Nucleus accumbens (tissue), 56 donors: ENCODE results near the gene ATP1A1.

ENCODE experiments used
- DNase-seq, 56 donors: peaks; one replicate each; lab custom pipeline; 2025; lab: John Stamatoyannopoulos, UW

The ATP1A1 gene

GRCh38 chr1:116372651-116373430 is at the start of gene ATP1A1:
ATP1A1 (plus strand) TSS chr1:116373244; CDS start chr1:116373512, 268 bp downstream.
- DNase-seq, result peak; percentile 27 to 98 (median 90)

DNA sequence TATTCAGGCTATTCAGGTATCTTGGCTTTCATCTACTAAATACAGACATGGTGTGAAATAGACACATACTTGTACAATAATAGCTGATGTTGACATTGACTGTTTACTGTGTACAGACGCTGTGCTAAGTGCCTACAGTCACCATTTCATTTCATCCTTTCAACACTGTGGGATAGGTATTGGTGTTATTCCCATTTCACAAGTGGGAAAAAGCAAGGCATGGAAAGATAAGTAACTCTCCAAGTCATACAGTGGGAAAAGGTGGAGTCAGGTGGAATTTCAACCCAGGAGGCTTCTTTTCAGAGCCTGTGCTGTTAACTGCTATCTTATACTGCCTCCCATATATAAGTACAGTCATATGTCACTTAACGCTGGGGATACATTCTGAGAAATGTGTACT is 49.6 kb upstream of the ATP1A1 start:
- DNase-seq, result no peak

DNA sequence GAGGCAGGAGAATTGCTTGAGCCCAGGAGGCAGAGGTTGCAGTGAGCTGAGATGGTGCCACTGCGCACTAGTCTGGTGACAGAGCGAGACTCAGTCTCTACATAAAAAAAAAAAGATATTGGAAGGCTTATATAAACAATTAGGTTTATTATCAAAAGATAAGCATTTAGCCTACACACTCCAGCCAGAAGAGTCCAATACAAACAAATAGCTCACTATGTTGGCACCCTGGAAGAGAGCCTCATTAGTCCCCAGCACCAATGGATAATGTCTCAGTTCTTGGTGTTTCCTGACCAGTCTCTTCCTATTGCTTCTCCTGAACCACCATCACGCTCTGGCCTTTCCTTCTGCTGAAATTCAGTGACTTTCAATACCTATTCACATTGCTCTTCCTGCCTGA is 48.6 kb upstream of the ATP1A1 start:
- no peak for DNase-seq

GRCh38 chr1:116325104-116325503 is 47.9 kb upstream of the ATP1A1 start:
- DNase-seq, result no peak

DNA sequence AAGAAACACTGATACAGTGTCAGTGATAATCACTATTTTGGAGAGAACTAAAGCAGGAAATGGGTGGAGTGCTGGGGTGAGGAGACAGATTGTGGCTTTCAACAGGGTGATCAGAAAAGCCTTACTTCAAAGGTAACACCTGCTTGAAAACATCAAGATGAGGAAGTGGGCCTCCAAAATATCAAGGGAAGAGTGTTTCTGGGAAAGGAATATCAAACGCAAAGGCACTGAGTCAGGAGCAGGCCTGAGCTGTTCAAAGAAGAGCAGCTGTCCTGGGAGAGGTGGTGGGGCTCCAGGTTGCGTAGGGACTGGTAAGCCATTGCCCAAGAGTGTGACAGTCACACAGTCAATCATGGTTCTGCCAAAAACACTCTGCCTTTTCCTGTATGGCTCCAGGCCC is 47.1 kb upstream of the ATP1A1 start:
- DNase-seq, result no peak

- no peak for DNase-seq
Observed at GRCh38 chr1:116326486-116326885, 46.6 kb upstream of the ATP1A1 start.

DNA sequence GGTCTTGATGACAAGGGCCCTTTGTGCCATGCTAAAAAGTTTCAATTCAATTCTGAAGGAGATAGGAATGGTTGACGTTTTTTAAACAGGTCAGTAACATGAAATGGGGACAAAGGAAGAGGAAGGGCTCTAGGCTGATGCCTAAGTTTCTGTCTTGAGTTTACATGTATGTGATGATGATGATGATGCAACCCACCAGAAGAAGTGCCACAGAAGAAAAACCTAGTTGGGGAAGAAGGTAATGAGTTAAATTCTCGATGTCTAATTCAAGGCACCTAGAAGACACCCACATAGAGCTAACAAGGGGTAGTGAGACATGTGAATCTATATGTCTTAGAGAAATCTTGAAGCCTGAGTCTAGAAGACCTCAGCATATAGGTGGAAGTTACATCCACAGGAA is 44.4 kb upstream of the ATP1A1 start:
- DNase-seq, result no peak

DNA sequence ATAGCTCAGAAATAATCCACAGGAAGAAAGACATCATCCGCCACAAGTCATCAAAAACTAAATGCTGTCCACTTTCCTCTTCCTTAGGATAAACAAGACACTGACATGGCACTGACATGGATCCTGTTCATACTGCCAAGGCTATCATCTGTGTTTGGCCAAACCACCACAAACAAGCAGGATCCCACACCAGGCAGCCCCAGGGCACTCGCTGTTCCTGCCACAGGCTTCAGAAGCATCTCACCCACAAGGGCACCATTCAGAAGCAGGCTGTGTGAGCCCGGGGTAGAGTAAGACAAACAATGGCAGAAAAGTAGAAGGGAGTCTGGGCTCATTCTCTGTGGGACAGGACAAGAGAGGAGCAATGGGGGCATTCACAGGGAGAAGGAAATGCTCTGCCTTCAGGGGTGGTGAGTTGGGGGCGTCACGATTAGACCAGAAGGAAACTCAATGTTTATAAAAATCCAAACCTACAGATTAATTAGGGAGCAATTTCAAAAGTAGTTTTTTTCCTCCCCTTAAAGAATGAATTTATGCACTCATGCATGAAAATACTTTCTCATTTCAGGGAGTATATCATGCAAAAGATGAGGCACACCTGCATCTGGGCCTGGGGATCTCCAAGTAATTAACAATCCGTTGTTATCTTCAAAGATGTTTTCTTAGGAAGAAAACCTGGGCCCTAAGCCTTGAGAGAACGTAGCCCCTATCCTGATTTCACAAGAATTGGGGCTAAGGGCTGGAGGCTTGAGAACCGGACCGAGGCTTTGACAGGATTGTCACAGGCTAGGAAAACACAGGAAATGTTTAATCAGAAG is 43.3 kb upstream of the ATP1A1 start:
- peak in 32 of 56 donors; percentile 5 to 58 (median 28) for DNase-seq

GRCh38 chr1:116330342-116330652 is 42.7 kb upstream of the ATP1A1 start:
- DNase-seq, result no peak

DNA sequence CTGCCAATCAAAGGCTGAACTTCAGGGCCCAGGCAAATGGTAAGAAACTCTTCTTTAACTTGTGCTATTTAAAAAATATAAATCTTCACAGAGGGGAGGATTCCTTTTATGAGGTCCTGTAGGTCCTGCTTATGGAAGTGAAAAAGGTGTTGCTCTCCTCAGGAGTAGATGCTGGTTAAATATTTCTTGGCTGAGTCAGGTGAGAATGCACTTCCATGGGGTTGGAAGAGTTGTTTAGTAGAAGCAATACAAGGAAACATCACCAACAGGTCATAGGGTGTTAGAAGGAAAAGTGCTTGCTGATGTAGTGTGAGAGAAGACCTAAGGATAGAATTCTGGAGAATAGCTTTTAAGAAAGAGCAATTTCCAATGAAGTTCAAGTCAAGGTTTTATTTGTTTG is 42.2 kb upstream of the ATP1A1 start:
- no peak for DNase-seq

GRCh38 chr1:116331523-116331922 is 41.5 kb upstream of the ATP1A1 start:
- DNase-seq, result no peak

DNA sequence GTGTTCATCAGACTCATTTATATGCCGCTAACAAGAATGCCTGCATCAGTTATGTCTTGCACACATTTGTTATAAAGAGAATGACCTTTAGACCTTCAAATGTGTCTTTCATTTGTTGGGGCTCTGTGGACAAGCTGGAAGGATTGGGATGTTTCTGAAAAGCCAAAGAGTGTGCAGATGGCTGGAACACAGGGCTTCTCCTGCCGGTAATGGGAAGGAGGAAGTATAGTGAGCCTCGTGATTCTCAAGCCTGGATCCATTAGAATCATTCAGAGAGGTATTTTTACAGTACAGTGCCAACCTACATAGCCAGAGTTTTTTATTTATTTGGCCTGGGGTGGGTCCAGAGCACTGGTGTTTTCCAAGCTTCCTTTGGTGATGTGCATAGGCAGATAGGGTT is 40.6 kb upstream of the ATP1A1 start:
- DNase-seq, result no peak

DNA sequence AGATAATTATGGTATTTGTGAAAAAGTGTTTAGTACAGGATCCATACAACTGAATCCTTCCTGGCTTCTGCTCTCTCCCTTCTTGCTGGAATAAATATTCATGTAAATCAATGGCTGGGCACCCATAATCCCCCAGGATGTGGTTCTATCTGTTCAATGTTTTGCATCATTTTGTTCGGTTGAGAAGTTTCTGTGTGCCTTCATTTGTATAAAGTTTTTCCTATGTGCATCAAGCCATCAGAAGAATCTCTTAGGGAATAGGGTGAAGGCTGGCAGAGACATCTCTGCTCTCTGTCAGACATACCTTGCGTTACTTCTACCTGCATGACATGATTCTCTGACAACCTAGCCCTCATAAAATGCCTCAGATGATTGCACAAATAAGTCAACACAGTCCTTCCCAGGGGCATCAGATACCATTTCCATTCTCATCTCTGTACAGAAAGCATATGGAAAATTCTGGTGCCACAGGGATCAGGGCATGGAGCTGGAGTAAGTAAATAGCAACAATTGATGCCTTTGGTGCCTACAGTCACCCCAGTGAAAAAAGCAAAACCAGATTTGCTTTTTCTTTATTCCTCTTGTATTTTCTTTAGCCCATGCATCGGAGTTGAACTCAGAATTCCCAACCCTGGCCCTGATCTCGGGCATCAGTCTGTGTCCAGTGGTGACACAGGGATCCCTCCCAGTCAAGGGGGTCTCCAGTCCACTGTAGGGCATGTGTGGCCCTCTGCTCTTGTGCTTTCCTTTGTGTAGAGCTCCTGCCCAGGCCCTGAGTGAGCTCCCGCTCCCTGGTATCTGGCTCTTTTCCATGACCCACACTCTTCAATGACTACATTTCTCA is 39.7 kb upstream of the ATP1A1 start:
- no peak for DNase-seq

GRCh38 chr1:116334015-116334547 is 39.0 kb upstream of the ATP1A1 start:
- DNase-seq, result no peak

DNA sequence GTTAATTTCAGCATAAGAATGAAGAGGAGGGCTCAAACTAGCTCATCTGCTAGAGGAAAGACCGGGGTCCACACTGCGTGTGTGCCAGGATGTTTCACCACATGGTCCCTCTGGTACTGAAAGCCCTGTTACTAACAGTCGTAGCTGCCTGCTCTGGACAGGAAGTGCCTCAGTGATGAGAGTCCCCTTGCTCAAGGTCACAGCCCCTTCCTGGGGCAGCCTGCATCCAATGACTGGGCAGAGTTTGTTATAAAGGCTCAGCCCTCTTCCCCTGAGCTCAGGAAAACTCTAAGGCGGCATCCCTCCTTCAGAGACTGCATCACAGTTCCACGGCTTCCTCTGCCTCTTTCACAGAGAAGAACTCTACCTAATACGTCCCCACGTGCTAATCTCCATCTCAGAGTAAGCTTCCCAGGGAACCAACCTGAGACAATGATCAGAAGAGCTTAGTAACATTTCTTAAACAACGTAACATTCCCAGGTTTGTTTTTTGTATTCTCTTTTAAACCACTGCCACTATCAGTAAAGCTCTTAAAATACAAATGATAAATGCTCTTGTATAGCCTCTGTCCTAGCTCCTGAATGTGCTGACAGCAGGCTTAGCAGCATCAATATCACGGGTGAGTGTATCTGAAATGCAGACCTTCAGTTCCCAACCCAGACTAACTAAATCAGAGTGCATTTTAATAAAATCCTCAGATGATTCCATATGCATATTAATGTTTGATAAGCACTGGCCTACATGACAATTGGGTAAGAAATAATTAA is 38.0 kb upstream of the ATP1A1 start:
- DNase-seq, result no peak

GRCh38 chr1:116335850-116336624 is 37.0 kb upstream of the ATP1A1 start:
- no peak for DNase-seq

DNA sequence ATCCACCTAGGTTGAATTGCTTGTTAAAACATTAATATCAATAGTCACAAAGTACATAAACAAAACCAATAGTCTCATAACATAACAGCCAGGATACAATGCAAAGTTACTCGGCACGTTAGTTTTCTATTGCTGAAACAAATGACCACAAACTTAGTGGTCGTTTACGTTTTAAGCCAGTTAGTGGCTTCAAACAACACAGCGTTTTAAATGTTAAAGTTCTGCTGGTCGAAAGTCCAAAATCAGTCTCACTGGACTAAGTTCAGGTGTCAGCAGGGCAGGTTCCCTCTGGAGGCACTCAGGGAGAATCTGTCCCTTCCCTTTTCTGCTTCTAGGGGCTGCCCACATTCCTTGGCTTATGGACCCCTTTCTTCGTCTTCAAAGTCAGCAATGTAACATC is 35.6 kb upstream of the ATP1A1 start:
- no peak for DNase-seq

- no peak for DNase-seq
Observed at GRCh38 chr1:116338400-116338799, 34.6 kb upstream of the ATP1A1 start.

DNA sequence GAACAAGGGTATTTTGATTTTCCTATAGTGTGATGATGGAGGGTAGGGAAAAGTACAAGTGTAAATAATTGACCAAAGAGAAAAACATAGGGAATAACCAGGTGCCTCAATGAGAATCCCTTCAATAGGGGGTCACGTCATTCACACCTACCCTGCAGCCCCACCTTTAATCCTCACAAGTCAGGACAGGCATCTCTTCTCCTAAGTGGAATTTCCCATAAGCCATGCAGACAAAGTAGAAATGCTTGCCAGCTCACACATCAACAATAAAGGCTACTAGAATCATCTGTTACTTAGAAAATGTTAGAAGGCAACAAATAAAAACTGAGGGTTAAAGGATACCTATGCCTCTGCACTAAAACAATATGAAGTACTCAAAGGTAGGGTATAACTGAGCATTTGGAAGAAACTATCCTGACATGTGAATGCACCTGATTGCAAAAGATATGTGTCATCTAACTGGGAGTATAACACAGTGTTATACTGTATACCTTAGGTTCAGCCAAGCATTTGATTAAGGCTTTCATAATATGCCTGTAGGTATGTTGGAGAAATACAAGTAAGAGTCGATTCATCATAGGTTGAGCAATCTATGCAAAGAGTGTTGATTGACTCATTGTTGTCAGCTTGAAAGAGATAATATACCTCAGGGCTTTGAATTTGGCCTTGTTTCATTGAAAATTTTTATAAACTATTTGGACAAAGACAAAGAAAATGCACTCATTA is 32.4 kb upstream of the ATP1A1 start:
- DNase-seq, result no peak
